ENCODE data around the gene SDK2.
A peak's percentile ranks its signal among the peaks of the same experiment; 100 is the strongest.

SDK2 gene

DNA sequence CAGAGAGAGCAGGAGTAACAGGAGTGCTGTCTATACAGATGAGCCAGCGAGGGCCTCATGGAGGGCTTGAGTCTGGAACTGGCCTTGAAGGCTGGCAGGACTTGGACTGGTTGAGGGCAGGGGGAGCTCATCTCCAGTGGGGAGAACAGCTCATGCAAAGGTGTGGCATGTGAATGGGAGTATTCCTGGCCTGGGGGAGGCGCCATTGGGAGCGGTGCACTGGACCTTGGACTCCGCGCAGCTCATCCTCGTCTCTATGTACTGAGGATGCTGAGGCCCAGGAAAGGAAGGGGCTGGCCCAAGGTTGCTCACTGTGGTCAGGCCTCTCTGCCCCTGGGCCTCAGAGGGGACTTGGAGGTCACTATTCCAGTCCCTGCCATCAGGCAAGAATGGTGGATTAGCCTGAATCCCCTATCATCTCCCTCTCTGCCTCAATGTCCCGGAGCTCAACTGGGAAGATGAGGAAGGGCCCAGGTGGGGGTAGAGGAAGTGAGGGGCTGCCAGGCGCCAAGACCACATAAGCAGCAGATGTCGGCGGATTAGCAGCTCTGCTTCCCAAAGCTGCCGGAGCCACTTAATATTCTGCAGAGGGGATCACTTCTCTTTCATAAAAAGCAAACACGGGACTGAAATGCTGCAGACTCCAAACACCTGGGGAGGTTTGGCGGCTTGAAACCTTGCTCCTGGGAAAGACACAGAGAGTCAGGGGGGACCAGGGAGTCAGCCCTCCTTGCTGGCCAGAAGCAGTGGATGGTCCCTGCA is 88.9 kb downstream of the SDK2 start:
- no peak for DNase-seq (ENCODE audit: low spot score)

- DNase-seq (ENCODE audit: low spot score): no peak
Observed at GRCh38 chr17:73554498-73554897, 89.7 kb downstream of the SDK2 start.

DNA sequence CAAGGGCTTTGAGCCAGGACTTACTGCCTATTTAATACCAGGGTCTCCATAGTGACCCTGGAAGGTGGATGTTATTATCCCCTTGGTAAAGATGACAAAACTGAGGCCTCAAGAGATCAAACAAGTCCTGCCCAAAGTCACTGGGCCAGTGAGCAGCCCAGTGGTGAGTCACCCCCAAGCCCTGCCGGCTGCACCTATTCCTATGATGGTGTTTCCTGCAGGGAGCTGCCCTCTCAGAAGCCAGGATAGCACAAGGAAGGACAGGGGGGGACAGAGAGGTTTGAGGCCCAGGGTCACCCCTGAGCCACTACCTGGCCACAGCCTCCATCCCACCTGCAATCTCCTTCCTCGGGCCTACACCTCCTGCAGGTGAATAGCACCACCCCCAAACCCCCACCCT is 90.9 kb downstream of the SDK2 start:
- no peak for DNase-seq (ENCODE audit: low spot score)

DNA sequence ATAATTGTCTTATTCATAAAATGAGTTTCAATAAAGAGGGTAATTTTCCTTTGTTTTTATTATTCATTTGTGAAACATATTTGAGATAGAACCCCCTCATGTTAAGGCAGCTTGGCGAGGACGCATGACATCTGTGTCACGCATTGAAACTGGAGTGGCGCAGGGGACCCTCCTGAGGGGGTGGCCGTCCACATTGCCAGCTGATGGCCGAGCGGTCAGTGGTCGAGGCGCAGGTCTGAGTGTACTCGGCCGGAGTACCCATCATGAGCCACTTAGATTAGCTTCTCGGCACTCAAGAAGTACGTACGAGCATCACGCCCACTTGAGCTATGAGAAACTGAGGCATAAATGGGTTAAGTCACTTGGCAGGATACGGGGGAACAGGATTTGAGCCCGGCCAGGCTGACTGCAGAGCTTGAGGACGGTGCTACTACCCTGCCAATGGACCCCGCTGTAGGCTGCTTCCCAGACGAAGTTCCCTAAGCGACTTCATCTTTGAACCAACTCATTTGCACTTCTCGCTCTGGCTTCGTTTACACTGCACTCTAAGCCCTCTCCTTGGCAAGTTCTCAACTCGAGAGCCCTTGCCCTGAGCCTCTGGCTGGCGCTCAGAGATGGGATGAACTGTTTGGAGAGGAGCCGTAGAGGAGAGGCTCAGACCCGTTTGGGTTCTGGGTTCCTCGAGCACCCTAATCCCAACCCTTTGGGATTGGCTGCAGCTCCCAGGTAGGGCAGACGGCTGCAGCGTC is 91.8 kb downstream of the SDK2 start:
- no peak for DNase-seq (ENCODE audit: low spot score)

GRCh38 chr17:73551759-73552158 is 92.5 kb downstream of the SDK2 start:
- no peak for DNase-seq (ENCODE audit: low spot score)

GRCh38 chr17:73551144-73551543 is 93.1 kb downstream of the SDK2 start:
- DNase-seq (ENCODE audit: low spot score): no peak

GRCh38 chr17:73550556-73550955 is 93.7 kb downstream of the SDK2 start:
- no peak for DNase-seq (ENCODE audit: low spot score)

GRCh38 chr17:73549841-73550430 is 94.3 kb downstream of the SDK2 start:
- no peak for DNase-seq (ENCODE audit: low spot score)

GRCh38 chr17:73548620-73549311 is 95.5 kb downstream of the SDK2 start:
- DNase-seq (ENCODE audit: low spot score): no peak

DNA sequence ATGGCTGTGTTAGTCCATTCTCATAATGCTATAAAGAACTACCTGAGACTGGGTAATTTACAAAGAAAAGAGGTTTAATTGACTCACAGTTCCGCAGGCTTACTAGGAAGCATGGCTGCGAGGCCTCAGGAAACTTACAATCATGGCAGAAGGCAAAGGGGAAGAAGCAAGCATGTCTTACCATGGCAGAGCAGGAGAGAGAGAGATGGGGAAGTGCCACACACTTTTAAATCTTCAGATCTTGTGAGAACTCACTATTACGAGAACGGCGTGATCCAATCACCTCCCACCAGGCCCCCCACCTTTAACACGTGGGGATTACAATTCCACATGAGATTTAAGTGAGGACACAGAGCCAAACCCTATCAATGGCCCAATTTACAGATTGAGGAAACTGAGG is 96.5 kb downstream of the SDK2 start:
- no peak for DNase-seq (ENCODE audit: low spot score)

DNA sequence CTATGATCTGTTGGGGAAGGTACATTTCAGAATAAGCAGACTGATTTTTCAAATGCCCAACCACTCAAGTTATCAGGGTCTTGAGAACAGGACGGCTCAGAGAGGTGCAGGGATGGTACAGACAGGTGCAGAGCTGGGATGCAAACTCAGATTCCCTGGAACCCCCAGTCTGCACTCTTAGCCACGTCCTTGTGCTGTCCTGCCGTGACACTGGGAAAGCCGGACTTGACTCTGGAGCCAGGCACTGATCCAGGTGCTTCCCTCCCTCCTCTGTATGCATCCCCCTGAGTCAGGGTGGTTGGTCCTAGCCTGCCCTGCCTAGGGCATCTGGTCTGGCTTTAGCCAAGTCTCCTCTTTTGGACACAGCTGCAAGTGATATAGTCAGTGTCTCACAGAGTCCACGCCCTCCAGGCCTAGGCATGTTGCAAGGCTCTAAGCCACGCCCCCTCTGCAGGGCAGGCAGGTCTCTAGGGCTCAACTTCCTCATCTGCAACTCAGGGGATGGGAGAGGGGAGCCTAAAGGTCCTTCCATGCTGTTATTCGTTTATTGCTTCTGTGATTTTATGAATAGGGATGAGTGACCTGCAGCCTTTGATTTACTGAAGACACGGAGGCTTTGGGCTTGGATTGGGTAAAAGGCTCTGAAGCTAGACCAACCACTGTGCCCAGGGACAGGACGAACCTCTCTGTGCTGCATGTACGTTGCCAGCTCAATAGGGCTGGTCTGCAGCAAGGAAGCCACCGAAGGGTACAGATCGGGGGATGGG is 97.3 kb downstream of the SDK2 start:
- peak; percentile 85 for DNase-seq (ENCODE audit: low spot score)

DNA sequence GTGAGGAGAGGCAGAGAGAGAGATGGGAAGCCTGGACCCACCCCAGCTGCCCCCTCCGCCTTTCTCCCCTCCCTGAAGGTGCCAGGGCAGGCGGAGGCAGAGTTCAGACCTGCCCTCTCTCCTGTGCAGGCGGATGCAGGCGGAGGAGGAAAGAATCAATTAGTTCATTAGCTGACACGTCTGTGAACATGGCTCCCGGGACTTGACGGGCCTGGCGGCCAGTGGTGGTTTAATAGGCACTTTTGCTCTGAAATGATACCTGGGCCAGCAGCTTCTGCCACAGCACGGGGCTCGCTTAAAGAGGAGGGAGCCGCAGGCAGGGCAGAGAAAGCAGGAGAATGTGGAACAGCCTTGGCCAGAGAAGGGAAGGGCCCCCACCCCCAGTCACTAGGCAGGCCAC is 98.1 kb downstream of the SDK2 start:
- no peak for DNase-seq (ENCODE audit: low spot score)

GRCh38 chr17:73545109-73546032 is 98.9 kb downstream of the SDK2 start:
- no peak for DNase-seq (ENCODE audit: low spot score)

DNA sequence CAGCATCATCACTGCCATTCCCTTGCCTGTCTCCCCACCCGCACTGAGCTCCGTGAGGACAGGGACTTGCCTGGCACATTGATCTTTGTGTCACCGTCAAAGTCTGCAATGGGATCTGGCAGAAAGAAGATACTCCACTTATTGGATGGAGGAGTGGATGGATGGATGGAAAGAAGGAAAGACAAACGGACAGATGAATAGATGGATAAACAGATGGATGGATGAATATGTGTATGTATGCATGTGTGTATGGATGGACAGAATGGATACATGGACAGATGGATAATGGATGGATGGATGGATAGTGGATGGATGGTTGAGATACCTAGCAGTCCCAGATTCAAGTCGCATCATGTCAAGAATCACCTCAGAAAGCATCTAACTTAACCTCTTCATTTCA is 99.9 kb downstream of the SDK2 start:
- no peak for DNase-seq (ENCODE audit: low spot score)

DNA sequence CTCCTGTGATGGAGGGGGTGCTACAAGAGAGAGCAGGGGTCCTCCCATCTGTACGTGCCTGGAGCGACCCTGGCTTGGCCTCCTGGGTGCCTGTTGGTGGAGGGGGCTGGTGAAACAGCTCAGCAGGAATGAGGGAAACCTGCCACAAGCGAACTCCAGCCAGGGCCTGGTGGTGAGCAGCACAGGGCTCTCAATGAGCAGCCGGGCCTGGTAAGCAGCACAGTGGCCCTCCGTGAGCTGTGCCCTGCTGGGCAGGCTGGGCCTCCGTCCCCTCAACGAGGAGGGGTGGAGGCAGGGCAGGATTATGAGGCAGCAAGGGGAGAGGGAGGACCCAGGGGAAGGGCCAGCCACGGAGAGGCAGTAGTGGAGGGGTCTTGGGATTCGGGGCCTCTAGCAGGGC is 101.9 kb downstream of the SDK2 start:
- no peak for DNase-seq (ENCODE audit: low spot score)

DNA sequence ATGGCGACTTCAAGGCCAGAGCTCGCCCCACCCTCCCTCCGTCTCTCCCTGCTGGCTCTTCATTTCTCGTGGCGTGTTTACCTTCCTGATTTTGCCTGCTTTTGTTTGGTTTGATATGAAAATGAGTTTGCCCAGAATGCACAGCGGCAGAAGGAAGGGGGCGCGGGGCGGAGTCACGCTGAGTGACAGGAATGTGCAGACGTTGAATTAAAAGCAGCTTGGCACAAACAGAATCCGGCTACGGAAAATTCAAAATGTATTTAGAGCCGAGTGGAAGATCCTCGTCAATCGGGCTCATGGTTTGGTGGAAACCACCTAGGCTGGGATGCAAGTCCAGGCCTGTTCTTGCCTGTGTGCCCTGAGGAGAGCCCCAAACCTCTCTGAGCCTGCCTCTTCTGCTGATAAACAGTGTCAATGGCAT is 102.7 kb downstream of the SDK2 start:
- no peak for DNase-seq (ENCODE audit: low spot score)

DNA sequence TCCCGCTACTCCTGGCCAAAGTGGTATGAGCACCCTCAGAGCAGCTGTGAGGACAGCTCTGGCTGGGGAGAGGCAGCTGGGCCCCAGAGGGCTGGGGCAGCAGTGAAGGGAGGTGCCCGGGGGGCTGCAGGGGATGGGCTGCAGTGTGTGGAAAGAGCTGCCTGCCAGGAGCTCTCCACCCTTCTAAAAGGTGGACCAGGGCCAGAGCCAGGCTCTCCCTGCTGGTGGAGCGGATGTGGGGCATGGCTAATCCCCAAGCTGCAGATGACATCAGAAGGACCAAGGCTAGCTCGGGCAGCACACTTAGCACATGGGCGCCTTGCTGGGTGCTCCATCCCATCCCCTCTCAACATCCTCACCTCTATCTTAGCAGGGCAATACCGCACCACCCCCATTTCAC is 103.1 kb downstream of the SDK2 start:
- no peak for DNase-seq (ENCODE audit: low spot score)

DNA sequence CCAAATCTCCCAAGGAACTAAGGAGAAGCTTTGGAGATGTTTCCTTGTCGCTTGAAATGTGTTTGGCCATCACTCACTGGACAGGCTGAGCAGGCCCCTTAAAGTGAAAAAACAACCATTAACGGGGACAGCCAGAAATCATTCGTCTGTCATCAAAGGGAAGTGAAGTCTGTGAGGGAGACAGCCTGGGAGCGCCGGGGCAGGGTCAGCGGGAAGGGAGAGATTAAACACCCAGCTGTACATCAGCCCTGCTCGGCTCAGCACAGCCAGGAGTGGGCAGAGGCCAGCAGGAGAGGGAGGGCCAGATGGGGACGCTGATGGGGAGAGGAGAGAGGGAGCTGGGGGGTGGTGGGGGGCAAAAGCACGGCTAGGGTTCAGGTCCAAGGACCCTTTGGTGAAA is 105.1 kb downstream of the SDK2 start:
- no peak for DNase-seq (ENCODE audit: low spot score)

GRCh38 chr17:73538445-73538844 is 105.8 kb downstream of the SDK2 start:
- no peak for DNase-seq (ENCODE audit: low spot score)

DNA sequence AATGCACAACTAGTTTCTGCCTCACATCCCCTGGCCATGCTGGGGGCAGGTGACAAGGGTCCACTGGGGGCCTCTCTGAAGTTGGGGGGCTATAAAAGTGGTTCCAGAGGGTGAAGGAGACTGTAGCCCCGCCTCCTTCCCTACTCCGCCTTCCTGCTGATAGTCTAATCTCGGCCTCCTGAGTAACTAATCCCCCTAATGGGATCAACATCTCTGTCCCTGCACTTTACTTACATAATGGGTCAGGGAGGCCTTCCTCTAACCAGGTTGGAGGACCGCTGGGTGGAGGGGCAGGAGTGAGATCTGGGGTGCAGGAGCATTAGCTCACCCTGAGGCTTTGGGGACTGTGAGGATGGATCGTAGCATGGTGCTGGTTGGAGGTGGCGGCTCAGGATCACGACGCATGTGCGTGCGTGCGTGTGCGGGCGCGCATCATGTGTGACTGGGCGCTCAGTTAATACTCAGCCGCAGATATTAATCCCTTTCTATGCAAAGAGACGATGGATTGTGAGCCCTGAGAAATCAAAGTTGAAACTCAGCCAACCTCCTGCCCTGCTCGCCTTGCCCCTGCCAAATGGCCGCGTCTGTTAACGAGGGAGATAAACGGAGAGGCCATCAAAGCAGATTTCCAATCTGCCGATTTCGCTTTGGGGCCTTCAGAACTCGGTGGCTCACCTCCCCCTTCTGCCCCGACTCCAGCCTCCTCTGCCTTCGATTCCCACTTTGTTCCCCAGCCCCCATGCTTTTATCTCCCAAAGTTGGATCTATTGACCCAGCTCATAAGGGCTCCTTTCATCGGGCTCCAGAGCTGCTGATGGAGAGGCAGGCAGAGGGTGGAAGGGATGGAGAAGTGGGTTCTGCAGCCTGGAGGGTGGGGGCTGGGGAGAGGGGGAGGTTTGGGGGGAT is 107.3 kb downstream of the SDK2 start:
- DNase-seq (ENCODE audit: low spot score): no peak

Measured in iPS-NIHi11 (cell line).